ENCODE results near the gene CA10. TPM values are rescaled to one million over a fixed set of nuclear protein-coding genes. Genes with fewer than 3 reads are reported as not detected.

Gene CA10
- total and polyA plus RNA-seq, 8 donors, result 1.3 TPM; not detected in 7

GRCh38 chr17:51676691-51677487 lies 481.6 kb downstream of the CA10 start:
- no peak for TF ChIP-seq CTCF (IDR thresholded peaks at IDR 0.05)
- TF ChIP-seq POLR2AphosphoS5 (IDR thresholded peaks at IDR 0.05), result no peak
- no peak for TF ChIP-seq EP300 (IDR thresholded peaks at IDR 0.05)
- TF ChIP-seq POLR2A (IDR thresholded peaks at IDR 0.05), result no peak
- no peaks in the 10 kb centered on the region for H3K9me3 ChIP-seq
- H3K4me3 ChIP-seq, result no peak overlapping the region
- H3K36me3 ChIP-seq, result no peaks in the 10 kb centered on the region
- intact Hi-C loops (cut with DNase I; ENCODE audit: low total_unique reads), result no loop called here
- no peak for DNase-seq
- 57 to 72% (median 63%) methylated on average over 5 of the region's 5 CpGs for WGBS, 5 donors
- no peaks in the 10 kb centered on the region for H3K4me1 ChIP-seq
- peaks cover 0 to 16% (median 0%) of the 10 kb centered on the region in 3 donors for H3K27me3 ChIP-seq
- H3K27ac ChIP-seq, result no peak overlapping the region

GRCh38 chr17:51674579-51675255 lies 483.8 kb downstream of the CA10 start:
- Histone ChIP-seq H3K4me1 (no peaks in the 10 kb centered on the region), H3K9me3 (no peaks in the 10 kb centered on the region), H3K4me3 (no peak overlapping the region), H3K27me3 (peaks cover 0 to 8% (median 0%) of the 10 kb centered on the region in 3 donors), H3K36me3 (no peaks in the 10 kb centered on the region), H3K27ac (no peak overlapping the region)
- no peak for DNase-seq
- intact Hi-C loops (cut with DNase I; ENCODE audit: low total_unique reads), result no loop called here
- WGBS, 5 donors, result 68 to 71% (median 70%) methylated on average over 12 of the region's 12 CpGs
- TF ChIP-seq POLR2AphosphoS5 (IDR thresholded peaks at IDR 0.05) (no peak), CTCF (IDR thresholded peaks at IDR 0.05) (no peak), POLR2A (IDR thresholded peaks at IDR 0.05) (no peak), EP300 (IDR thresholded peaks at IDR 0.05) (no peak)

- H3K27ac ChIP-seq, result no peak overlapping the region
- no peaks in the 10 kb centered on the region for H3K4me1 ChIP-seq
- H3K4me3 ChIP-seq, result no peak overlapping the region
- H3K36me3 ChIP-seq, result no peaks in the 10 kb centered on the region
- peaks cover 0 to 10% (median 5%) of the 10 kb centered on the region in 4 donors for H3K9me3 ChIP-seq
- H3K27me3 ChIP-seq, result peaks cover 0 to 8% (median 0%) of the 10 kb centered on the region in 3 donors
- no peak for DNase-seq
- TF ChIP-seq POLR2AphosphoS5 (IDR thresholded peaks at IDR 0.05) (no peak), EP300 (IDR thresholded peaks at IDR 0.05) (no peak)
- intact Hi-C loops (cut with DNase I; ENCODE audit: low total_unique reads), result no loop called here
Observed at GRCh38 chr17:51673070-51673469, 485.4 kb downstream of the CA10 start.

- TF ChIP-seq POLR2A (IDR thresholded peaks at IDR 0.05) (no peak), EP300 (IDR thresholded peaks at IDR 0.05) (no peak), CTCF (IDR thresholded peaks at IDR 0.05) (no peak), POLR2AphosphoS5 (IDR thresholded peaks at IDR 0.05) (no peak)
- WGBS, 5 donors, result 48 to 67% (median 58%) methylated on average over 4 of the region's 4 CpGs
- intact Hi-C loops (cut with DNase I; ENCODE audit: low total_unique reads), result no loop called here
- no peak for DNase-seq
- Histone ChIP-seq H3K4me1 (no peaks in the 10 kb centered on the region), H3K9me3 (peaks cover 0 to 12% (median 5%) of the 10 kb centered on the region in 4 donors), H3K27ac (no peak overlapping the region), H3K27me3 (peaks cover 0 to 8% (median 0%) of the 10 kb centered on the region in 3 donors), H3K4me3 (no peak overlapping the region), H3K36me3 (no peaks in the 10 kb centered on the region)
Observed at GRCh38 chr17:51672065-51672464, 486.4 kb downstream of the CA10 start.
